ENCODE measurements around the gene SEC61A2.

Gene SEC61A2

GRCh38 chr10:12111528-12111927 is 17.9 kb upstream of the SEC61A2 start:
- Histone ChIP-seq H4K8ac (ENCODE audit: low read depth, low read length) (no peak overlapping the region), H3K27me3 (ENCODE audit: insufficient read depth, low read length, poor library complexity) (no peaks in the 10 kb centered on the region), H3K23ac (ENCODE audit: low read length) (no peak overlapping the region), H3K4me1 (ENCODE audit: control insufficient read depth, low read depth, low read length) (no peaks in the 10 kb centered on the region), H3K79me2 (ENCODE audit: control insufficient read depth, insufficient read depth, low read length) (no peaks in the 10 kb centered on the region), H3K4me2 (ENCODE audit: low read length) (no peak overlapping the region), H2AK5ac (ENCODE audit: low read length) (no peak overlapping the region), H3K79me1 (ENCODE audit: low read length) (no peaks in the 10 kb centered on the region), H3K9ac (ENCODE audit: low read length) (no peak overlapping the region), H3K4me3 (ENCODE audit: low read length) (no peak overlapping the region), H3K56ac (ENCODE audit: low read length) (no peak overlapping the region), H2BK120ac (ENCODE audit: low read depth, low read length) (no peak overlapping the region), H3K36me3 (ENCODE audit: control insufficient read depth, insufficient read depth, low read length) (peaks cover 4% of the 10 kb centered on the region), H3K18ac (ENCODE audit: low read length) (no peak overlapping the region), H2BK15ac (replicated peaks; ENCODE audit: low read depth) (no peak overlapping the region), H3K4ac (ENCODE audit: low read depth, low read length) (no peak overlapping the region), H4K5ac (ENCODE audit: low read length) (no peak overlapping the region), H2BK5ac (ENCODE audit: low read length) (no peak overlapping the region), H3K27ac (ENCODE audit: low read depth, low read length) (no peak overlapping the region)
- no peak for DNase-seq

GRCh38 chr10:12113627-12114026 is 15.8 kb upstream of the SEC61A2 start:
- no peak overlapping the region for H2BK120ac ChIP-seq (ENCODE audit: low read depth, low read length)
- DNase-seq: no peak
- H3K27ac ChIP-seq (ENCODE audit: low read depth, low read length): no peak overlapping the region
- no peaks in the 10 kb centered on the region for H3K79me1 ChIP-seq (ENCODE audit: low read length)
- H4K5ac ChIP-seq (ENCODE audit: low read length): no peak overlapping the region
- H3K18ac ChIP-seq (ENCODE audit: low read length): no peak overlapping the region
- H3K4me3 ChIP-seq (ENCODE audit: low read length): no peak overlapping the region
- no CpG with 5 or more reads among the region's 2 CpGs for WGBS (ENCODE audit: extremely low coverage, insufficient coverage, low lambda C conversion rate)
- H2BK15ac ChIP-seq (replicated peaks; ENCODE audit: low read depth): no peak overlapping the region
- H2AK5ac ChIP-seq (ENCODE audit: low read length): no peak overlapping the region
- H3K4me1 ChIP-seq (ENCODE audit: control insufficient read depth, low read depth, low read length): no peaks in the 10 kb centered on the region
- H4K8ac ChIP-seq (ENCODE audit: low read depth, low read length): no peak overlapping the region
- H3K36me3 ChIP-seq (ENCODE audit: control insufficient read depth, insufficient read depth, low read length): peaks cover 3% of the 10 kb centered on the region
- H2BK5ac ChIP-seq (ENCODE audit: low read length): no peak overlapping the region
- H3K56ac ChIP-seq (ENCODE audit: low read length): no peak overlapping the region
- H3K27me3 ChIP-seq (ENCODE audit: insufficient read depth, low read length, poor library complexity): no peaks in the 10 kb centered on the region
- no peak overlapping the region for H3K4ac ChIP-seq (ENCODE audit: low read depth, low read length)
- H3K4me2 ChIP-seq (ENCODE audit: low read length): no peak overlapping the region
- no peaks in the 10 kb centered on the region for H3K79me2 ChIP-seq (ENCODE audit: control insufficient read depth, insufficient read depth, low read length)
- H3K23ac ChIP-seq (ENCODE audit: low read length): no peak overlapping the region
- no peak overlapping the region for H3K9ac ChIP-seq (ENCODE audit: low read length)

GRCh38 chr10:12121673-12122072 is 7.8 kb upstream of the SEC61A2 start:
- Histone ChIP-seq H2BK120ac (ENCODE audit: low read depth, low read length) (no peak overlapping the region), H2AK5ac (ENCODE audit: low read length) (no peak overlapping the region), H3K4me2 (ENCODE audit: low read length) (no peak overlapping the region), H3K4me1 (ENCODE audit: control insufficient read depth, low read depth, low read length) (no peaks in the 10 kb centered on the region), H4K5ac (ENCODE audit: low read length) (no peak overlapping the region), H2BK15ac (replicated peaks; ENCODE audit: low read depth) (no peak overlapping the region), H3K4ac (ENCODE audit: low read depth, low read length) (no peak overlapping the region), H4K8ac (ENCODE audit: low read depth, low read length) (no peak overlapping the region), H3K56ac (ENCODE audit: low read length) (no peak overlapping the region), H3K79me2 (ENCODE audit: control insufficient read depth, insufficient read depth, low read length) (no peaks in the 10 kb centered on the region), H3K9ac (ENCODE audit: low read length) (no peak overlapping the region), H3K4me3 (ENCODE audit: low read length) (no peak overlapping the region), H3K18ac (ENCODE audit: low read length) (no peak overlapping the region), H3K36me3 (ENCODE audit: control insufficient read depth, insufficient read depth, low read length) (peaks cover 7% of the 10 kb centered on the region), H3K79me1 (ENCODE audit: low read length) (no peaks in the 10 kb centered on the region), H3K27ac (ENCODE audit: low read depth, low read length) (no peak overlapping the region), H3K27me3 (ENCODE audit: insufficient read depth, low read length, poor library complexity) (no peaks in the 10 kb centered on the region), H3K23ac (ENCODE audit: low read length) (no peak overlapping the region), H2BK5ac (ENCODE audit: low read length) (no peak overlapping the region)
- DNase-seq: no peak
- no CpG with 5 or more reads among the region's 4 CpGs for WGBS (ENCODE audit: extremely low coverage, insufficient coverage, low lambda C conversion rate)

GRCh38 chr10:12130237-12130872 is 878 bp downstream of the SEC61A2 start:
- H3K79me2 ChIP-seq (ENCODE audit: control insufficient read depth, insufficient read depth, low read length): no peaks in the 10 kb centered on the region
- no peaks in the 10 kb centered on the region for H3K79me1 ChIP-seq (ENCODE audit: low read length)
- H2BK5ac ChIP-seq (ENCODE audit: low read length): no peak overlapping the region
- H3K9ac ChIP-seq (ENCODE audit: low read length): peak overlapping the region; percentile 79
- peak overlapping the region; percentile 4 for H3K4me2 ChIP-seq (ENCODE audit: low read length)
- no peak overlapping the region for H2AK5ac ChIP-seq (ENCODE audit: low read length)
- H3K27me3 ChIP-seq (ENCODE audit: insufficient read depth, low read length, poor library complexity): no peaks in the 10 kb centered on the region
- peak overlapping the region; percentile 65 for H3K4me3 ChIP-seq (ENCODE audit: low read length)
- no peak overlapping the region for H3K27ac ChIP-seq (ENCODE audit: low read depth, low read length)
- H2BK15ac ChIP-seq (replicated peaks; ENCODE audit: low read depth): no peak overlapping the region
- no peak overlapping the region for H3K18ac ChIP-seq (ENCODE audit: low read length)
- no peaks in the 10 kb centered on the region for H3K36me3 ChIP-seq (ENCODE audit: control insufficient read depth, insufficient read depth, low read length)
- DNase-seq: peak; percentile 81
- WGBS (ENCODE audit: extremely low coverage, insufficient coverage, low lambda C conversion rate): no CpG with 5 or more reads among the region's 11 CpGs
- H3K4me1 ChIP-seq (ENCODE audit: control insufficient read depth, low read depth, low read length): no peaks in the 10 kb centered on the region
- H4K8ac ChIP-seq (ENCODE audit: low read depth, low read length): no peak overlapping the region
- no peak overlapping the region for H2BK120ac ChIP-seq (ENCODE audit: low read depth, low read length)
- H3K56ac ChIP-seq (ENCODE audit: low read length): peak overlapping the region; percentile 89
- H4K5ac ChIP-seq (ENCODE audit: low read length): no peak overlapping the region
- no peak overlapping the region for H3K23ac ChIP-seq (ENCODE audit: low read length)
- H3K4ac ChIP-seq (ENCODE audit: low read depth, low read length): no peak overlapping the region

- Histone ChIP-seq H4K5ac (ENCODE audit: low read length) (no peak overlapping the region), H4K8ac (ENCODE audit: low read depth, low read length) (no peak overlapping the region), H3K23ac (ENCODE audit: low read length) (no peak overlapping the region), H2BK120ac (ENCODE audit: low read depth, low read length) (no peak overlapping the region), H3K9ac (ENCODE audit: low read length) (no peak overlapping the region), H2BK5ac (ENCODE audit: low read length) (no peak overlapping the region), H3K27ac (ENCODE audit: low read depth, low read length) (no peak overlapping the region), H3K4me3 (ENCODE audit: low read length) (no peak overlapping the region), H3K4me2 (ENCODE audit: low read length) (no peak overlapping the region), H3K4me1 (ENCODE audit: control insufficient read depth, low read depth, low read length) (no peaks in the 10 kb centered on the region), H3K36me3 (ENCODE audit: control insufficient read depth, insufficient read depth, low read length) (no peaks in the 10 kb centered on the region), H2AK5ac (ENCODE audit: low read length) (no peak overlapping the region), H3K4ac (ENCODE audit: low read depth, low read length) (no peak overlapping the region), H3K79me2 (ENCODE audit: control insufficient read depth, insufficient read depth, low read length) (no peaks in the 10 kb centered on the region), H3K27me3 (ENCODE audit: insufficient read depth, low read length, poor library complexity) (no peaks in the 10 kb centered on the region), H2BK15ac (replicated peaks; ENCODE audit: low read depth) (no peak overlapping the region), H3K56ac (ENCODE audit: low read length) (no peak overlapping the region), H3K79me1 (ENCODE audit: low read length) (no peaks in the 10 kb centered on the region), H3K18ac (ENCODE audit: low read length) (no peak overlapping the region)
- no CpG with 5 or more reads among the region's 3 CpGs for WGBS (ENCODE audit: extremely low coverage, insufficient coverage, low lambda C conversion rate)
- no peak for DNase-seq
These were observed 6.2 kb downstream of the SEC61A2 start for GRCh38 chr10:12135631-12136030.

- Histone ChIP-seq H2BK15ac (replicated peaks; ENCODE audit: low read depth) (no peak overlapping the region), H3K4me1 (ENCODE audit: control insufficient read depth, low read depth, low read length) (no peaks in the 10 kb centered on the region), H3K36me3 (ENCODE audit: control insufficient read depth, insufficient read depth, low read length) (peaks cover 1% of the 10 kb centered on the region), H2BK120ac (ENCODE audit: low read depth, low read length) (no peak overlapping the region), H3K27ac (ENCODE audit: low read depth, low read length) (no peak overlapping the region), H4K5ac (ENCODE audit: low read length) (no peak overlapping the region), H3K4ac (ENCODE audit: low read depth, low read length) (no peak overlapping the region), H2BK5ac (ENCODE audit: low read length) (no peak overlapping the region), H3K4me3 (ENCODE audit: low read length) (no peak overlapping the region), H3K27me3 (ENCODE audit: insufficient read depth, low read length, poor library complexity) (no peaks in the 10 kb centered on the region), H2AK5ac (ENCODE audit: low read length) (no peak overlapping the region), H3K18ac (ENCODE audit: low read length) (no peak overlapping the region), H3K9ac (ENCODE audit: low read length) (no peak overlapping the region), H4K8ac (ENCODE audit: low read depth, low read length) (no peak overlapping the region), H3K56ac (ENCODE audit: low read length) (no peak overlapping the region), H3K79me1 (ENCODE audit: low read length) (no peaks in the 10 kb centered on the region), H3K23ac (ENCODE audit: low read length) (no peak overlapping the region), H3K79me2 (ENCODE audit: control insufficient read depth, insufficient read depth, low read length) (no peaks in the 10 kb centered on the region), H3K4me2 (ENCODE audit: low read length) (no peak overlapping the region)
- no CpG with 5 or more reads among the region's 1 CpG for WGBS (ENCODE audit: extremely low coverage, insufficient coverage, low lambda C conversion rate)
- DNase-seq: no peak
These were observed 10.6 kb downstream of the SEC61A2 start for GRCh38 chr10:12140038-12140437.
